ENCODE results near the gene WDR86. TPM values are rescaled to one million over a fixed set of nuclear protein-coding genes. Genes with fewer than 3 reads are reported as not detected.

Gene WDR86
- total RNA-seq, 1 donor from 2014 or later = 0.48 TPM

DNA sequence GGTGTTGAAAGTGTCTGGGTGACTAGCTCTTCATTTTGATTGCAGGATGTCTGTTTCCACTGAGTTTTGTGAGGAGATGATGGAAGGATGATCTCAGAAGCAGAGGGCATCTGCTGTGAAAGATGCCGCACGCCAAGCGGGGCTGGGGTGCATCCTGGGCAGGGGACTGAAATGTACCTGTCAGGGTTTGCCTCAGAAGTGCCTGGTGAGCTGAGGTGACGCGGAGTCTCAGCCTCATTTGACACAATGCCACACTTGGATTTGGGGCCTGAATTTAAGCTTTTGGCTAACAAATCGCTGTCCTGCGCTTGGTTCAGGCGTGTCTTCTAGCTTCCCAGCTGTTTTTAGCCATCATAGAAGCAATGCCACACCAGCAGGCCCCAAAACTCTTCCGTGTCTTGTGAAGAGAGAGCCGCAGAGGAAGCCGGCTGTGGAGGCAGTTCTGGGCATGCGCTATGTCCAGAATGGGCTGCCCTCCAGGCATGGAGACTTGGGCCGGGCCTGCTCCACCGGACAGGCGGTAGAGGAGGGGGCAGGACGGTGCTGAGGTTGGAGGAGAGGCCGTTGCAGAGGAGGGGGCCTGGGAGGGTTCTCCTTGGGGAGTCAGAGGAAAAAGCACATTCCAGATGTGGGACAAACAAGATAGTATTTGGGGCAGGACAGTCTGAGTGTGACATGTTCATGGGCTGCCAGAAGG, 31.2 kb downstream of the WDR86 start:
- ATAC-seq = no peak

- no peak for ATAC-seq
Observed at GRCh38 chr7:151378011-151378410, 31.8 kb downstream of the WDR86 start.

GRCh38 chr7:151377406-151377805, 32.4 kb downstream of the WDR86 start:
- no peak for ATAC-seq

DNA sequence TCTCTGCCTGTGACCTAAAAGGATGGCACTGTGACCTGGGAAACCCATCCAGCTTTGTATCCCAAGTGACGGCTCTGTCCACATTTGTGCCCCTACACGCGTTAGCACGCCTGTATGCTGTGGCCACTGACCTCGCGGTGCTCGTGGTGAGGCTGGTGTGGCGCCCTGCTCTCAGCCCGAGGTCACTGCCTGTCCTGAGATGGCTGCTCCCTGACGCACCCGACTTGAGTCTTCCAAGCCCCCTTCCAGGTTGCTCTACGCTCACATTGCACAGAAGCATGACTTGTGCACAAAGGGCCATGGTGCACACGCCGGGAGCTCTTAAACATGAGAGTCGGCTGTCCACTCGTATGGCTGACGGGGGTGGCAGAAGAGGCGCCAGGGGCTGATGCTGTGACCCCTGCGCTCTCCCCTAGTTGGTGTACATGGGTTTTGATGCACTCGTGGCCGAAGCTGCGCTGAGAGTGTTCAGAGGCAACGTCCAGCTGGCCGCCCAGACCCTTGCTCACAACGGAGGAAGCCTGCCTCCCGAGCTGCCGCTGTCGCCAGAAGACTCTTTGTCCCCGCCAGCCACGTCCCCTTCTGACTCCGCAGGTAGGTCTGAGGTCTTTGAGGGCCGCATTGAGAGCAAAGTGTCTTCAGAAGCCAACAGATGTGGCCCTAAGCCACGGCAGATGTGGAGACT, 33.5 kb downstream of the WDR86 start:
- ATAC-seq = no peak

DNA sequence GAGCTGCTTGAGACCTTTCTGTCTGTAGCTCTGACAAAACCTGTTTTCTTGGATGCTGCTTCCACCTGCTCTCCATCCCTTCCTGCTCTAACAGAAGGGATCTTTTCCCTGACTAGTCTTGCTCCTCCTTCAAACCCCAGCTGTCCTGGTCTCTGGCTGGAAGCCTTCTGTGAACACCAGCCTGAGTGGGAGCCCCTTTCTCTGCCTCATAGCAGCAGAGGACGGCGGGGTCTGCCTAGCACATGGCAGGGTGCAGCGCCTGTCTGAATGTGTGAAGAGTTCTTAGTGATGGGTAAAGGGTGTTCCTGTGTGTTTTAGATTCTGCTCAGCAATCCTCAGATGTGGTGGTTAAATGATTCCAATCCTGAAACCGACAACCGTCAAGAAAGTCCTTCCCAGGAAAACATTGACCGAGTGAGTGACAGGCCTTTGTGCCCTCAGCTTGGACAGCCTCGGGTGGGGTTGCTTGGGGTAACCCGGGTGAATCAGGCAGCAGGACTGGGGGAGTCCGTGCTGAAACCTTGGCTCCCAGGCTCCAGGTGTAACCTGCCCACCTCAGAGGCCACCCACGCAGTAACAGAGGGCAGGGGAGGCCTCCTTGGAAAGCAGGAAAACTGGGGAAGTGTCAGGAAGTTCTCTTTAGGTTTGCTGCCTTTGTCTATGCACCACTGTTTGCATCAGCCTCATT, 34.2 kb downstream of the WDR86 start:
- ATAC-seq = no peak

- ATAC-seq = no peak
Observed at GRCh38 chr7:151374726-151375125, 35.1 kb downstream of the WDR86 start.

DNA sequence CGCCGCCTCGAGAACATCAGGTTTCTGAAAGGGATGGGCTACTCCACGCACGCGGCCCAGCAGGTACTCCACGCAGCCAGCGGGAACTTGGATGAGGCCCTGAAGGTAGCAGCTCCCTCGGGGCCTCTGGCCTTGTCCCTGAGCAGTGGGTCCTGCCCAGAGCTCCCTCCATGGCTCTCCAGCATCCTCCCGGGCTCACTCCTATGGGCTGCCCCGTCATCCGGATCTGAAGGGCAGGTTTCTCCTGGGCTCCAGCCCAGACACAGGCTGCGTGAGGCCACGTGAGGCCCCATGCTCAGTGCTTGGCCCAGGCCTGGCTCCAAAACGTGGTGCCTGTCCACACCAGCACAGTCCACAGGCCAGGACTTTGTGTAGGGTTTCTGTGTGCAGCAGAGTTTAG, 35.7 kb downstream of the WDR86 start:
- ATAC-seq = peak; percentile 19

DNA sequence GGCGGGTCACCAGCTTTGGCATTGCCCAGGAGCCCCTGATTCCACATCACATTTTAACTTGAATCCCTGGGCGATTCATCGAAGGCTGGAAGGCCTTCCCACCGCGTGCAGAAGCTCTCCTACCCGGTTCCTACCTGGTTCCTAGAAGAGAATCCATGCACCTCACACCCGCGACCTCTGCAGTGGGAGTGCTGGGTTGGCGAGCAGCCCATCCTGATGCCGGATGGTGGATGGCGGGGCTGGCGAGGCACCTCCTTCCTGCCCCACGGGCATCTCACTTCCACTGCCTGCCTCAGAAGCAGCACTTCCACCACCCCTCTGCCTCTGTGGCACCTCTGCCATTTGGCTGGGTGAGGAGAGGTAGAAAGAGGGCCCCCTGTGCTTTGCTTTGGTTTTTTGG, 36.2 kb downstream of the WDR86 start:
- no peak for ATAC-seq

DNA sequence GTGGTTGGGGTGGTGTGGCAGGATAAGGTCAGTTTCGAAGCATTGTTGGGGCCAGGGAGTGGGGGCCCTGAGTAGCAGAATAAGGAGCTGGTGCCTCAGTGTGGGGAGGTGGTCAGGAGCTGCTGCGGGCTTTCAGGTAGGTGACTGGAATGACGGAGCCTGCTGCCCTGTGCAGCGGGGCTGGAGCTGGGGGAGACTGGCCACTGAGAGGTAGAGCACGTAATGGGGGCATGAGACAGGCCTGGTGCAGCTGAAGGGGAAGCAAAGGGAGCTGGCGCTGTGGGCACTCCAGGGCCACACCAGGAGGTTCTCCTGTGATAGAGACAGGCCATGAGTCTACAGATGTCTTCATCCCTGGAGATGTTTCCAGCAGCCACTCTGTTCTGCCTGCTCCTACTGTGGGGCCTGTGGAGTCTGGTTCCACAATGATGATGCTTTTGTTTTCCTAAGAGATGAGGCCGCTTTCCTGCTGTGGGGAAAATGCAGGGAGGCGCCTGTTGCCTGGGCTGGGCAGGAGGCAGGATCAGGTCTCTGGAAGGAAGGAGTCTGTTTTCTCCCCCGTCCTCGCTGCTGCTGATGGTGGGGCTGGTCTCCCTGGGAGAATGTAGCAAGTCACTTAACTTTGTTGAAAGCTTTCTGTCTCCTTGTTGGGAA, 37.1 kb downstream of the WDR86 start:
- no peak for ATAC-seq

GRCh38 chr7:151371266-151371665, 38.6 kb downstream of the WDR86 start:
- no peak for ATAC-seq

- peak; percentile 97 for ATAC-seq
Observed at GRCh38 chr7:151368136-151368571, 41.7 kb downstream of the WDR86 start.

DNA sequence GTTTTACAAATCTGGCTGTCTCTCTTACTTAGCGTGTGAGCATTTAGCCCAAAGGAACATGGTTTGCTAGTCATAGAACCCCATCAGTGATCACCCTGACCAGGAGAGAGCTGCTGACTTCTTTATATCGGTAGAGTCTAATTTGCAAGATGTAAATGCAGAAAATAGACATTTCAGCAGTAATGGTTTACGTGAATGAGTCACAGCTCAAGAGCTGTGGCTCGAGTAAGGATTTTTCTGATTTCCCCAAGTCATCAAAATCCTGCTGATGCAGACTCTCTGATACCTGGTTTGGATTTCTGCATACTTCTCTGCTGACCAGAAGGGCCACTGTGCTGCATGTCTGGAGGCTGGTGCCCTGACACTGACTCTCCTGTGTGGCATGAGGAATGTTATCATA, 42.6 kb downstream of the WDR86 start:
- ATAC-seq = no peak

DNA sequence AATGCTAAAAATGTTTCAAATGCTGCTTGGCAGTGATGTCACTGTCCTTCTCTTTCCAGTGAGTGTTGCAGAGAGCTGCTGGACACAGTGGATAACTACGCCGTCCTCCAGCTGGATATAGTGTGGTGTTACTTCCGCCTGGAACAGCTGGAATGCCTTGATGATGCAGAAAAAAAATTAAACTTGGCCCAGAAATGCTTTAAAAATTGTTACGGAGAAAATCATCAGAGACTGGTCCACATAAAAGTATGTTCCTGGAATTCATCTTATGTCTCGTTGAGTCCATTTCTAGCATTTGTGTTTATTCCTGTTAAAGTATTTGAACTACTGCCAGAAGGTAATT, 43.0 kb downstream of the WDR86 start:
- ATAC-seq = no peak

DNA sequence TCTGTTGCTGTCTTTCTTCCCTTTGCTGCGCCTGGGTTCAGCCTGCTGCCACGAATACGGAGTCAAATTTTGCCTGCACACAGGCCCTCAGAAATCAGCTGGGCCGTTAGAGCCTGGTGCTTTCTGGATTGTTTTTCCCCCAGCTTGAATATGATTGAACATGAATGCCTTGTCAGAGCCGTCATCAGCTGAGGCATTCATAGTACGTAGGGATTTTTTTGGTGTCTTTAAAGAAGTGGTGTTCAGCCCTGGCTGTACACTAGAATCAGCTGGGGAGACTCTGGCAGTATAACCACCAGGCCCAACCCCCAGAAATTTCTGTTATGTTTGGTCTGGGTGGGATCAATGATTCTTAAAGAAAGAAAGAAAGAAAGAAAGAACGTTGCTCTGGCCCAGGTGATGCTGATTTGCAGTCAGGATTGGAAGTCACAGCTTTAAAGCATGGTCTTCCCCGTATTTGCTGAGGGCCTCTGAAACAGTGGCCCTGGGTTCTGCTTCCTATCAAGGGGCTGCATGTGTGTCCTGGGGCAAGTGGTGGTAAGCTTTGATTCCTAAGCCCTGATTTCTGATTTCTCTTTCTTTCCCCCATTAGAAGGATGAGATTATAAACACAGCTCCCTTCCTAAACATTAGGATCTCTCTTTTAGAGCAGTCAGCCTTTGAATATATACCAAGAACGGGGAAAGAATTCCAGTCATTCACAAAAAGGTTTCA, 43.5 kb downstream of the WDR86 start:
- no peak for ATAC-seq

DNA sequence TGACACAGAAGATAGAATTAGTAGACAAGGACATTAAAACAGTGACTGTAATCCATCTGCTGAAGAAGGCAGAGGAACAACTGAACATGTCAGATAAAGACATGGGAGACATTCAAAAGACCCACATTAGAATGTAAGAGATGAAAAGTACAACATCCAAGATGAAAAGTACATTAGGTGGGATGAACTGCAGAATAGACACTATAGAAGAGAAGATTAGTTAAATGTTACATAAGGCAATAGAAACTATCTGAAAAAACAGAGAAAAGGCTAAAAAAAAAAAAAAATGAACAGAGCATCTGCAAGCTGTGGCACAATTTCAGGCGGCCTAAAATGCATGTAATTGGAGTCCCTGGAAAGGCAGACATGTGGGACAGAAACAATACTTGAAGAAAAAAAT, 46.7 kb downstream of the WDR86 start:
- no peak for ATAC-seq

GRCh38 chr7:151361193-151361959, 48.5 kb downstream of the WDR86 start:
- ATAC-seq = no peak

GRCh38 chr7:151352512-151352911, 57.3 kb downstream of the WDR86 start:
- no peak for ATAC-seq

GRCh38 chr7:151351967-151352366, 57.9 kb downstream of the WDR86 start:
- ATAC-seq = no peak

DNA sequence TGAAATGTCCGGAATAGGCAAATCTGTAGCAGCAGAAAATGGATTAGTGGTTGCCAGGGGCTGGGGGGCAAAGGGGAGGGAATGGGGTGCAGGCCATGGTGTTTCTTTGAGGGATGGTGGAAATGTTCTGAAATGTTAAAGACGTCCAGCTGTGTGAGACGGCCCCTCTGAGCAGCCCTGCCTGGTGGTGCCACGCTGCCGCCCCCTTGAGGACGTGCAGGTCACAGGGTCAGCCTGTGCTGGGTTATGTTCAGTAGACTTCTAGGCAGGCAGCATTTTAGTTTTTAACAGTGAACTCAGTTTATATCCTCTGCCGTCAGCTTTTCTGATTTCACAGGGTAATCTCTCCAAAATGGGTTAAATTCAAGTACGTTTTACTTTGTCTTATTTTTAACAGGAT, 58.8 kb downstream of the WDR86 start:
- peak; percentile 36 for ATAC-seq

DNA sequence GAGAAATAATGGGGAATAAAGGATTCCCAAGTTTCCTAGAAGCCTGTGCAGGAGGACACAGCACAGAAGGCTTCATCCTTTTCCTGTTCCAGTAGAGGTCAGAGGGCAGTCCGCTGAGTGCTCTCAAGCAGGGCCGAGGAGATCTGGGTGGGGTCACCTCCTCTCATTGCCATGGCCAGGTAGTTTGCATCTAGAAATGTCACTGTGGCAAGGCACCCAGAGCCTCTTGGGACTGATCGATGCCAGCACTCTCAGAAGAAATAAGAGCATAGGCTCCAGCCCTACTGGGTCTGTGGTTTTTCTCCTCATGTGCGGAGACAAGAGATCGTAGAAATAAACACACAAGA, 60.4 kb downstream of the WDR86 start:
- peak; percentile 38 for ATAC-seq

- no peak for ATAC-seq
Observed at GRCh38 chr7:151348970-151349369, 60.9 kb downstream of the WDR86 start.

GRCh38 chr7:151347200-151347599, 62.6 kb downstream of the WDR86 start:
- no peak for ATAC-seq

Measured in esophagus mucosa (tissue), 1 donor.